ENCODE results near the gene INHBC. TPM values are rescaled to one million over a fixed set of nuclear protein-coding genes. Genes with fewer than 3 reads are reported as not detected.

The INHBC gene
- total RNA-seq, 1 experiment from 2014 or later: 0.20 TPM

DNA sequence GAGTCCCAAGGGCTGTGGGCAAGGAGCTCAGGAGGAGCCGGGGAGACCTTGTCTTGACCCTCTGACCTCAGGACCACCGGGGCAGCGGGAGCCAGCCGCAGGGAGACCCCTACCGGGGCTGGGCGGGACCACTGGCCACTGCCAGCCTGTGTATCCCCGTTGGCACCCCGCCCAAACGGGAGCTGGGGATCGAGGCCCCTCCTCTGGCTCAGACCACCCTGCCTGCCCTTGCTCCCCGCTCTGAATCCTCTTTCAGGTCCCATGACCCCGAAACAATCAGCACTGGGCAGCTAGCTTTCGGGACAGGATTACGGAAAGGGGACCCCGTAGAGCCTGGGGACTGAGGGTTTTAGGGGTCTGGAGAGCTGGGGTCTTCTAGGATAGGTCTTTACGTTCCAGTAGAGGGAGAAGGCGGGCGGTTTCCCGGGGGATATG, 26.3 kb downstream of the INHBC start:
- POLR2A ChIA-PET: interaction anchor here (0.5 kb wide), 1 partner anchor 107 kb away, joined by 3 read pairs; no protein-coding TSS in a partner anchor
- peaks cover 22 to 54% of the 10 kb centered on the region in 2 experiments for H3K4me1 ChIP-seq (ENCODE audit: control insufficient read depth in 1 of 2, insufficient read depth in 2 of 2, low read length in 2 of 2)
- peak overlapping the region; percentile 45; the same call in 1 of the 2 replicates for H3K27ac ChIP-seq (ENCODE audit: low read depth, low read length)
- H2AFZ ChIP-seq (ENCODE audit: low read depth, low read length, poor library complexity, severe bottlenecking): no peak overlapping the region
- no peak for ATAC-seq
- no peak for TF ChIP-seq ZNF274 (IDR thresholded peaks at IDR 0.05; ENCODE audit: low read depth, low read length)
- CTCF ChIA-PET: interaction anchor here (1.2 kb wide), 2 partner anchors 8 to 196 kb away, joined by 3 read pairs; no protein-coding TSS in a partner anchor
- H4K20me1 ChIP-seq (ENCODE audit: insufficient read depth): no peaks in the 10 kb centered on the region
- no peaks in the 10 kb centered on the region for H3K27me3 ChIP-seq (ENCODE audit: insufficient read depth, low read length)
- peak overlapping the region; percentile 56 for H3K9ac ChIP-seq (ENCODE audit: low read length)
- no peaks in the 10 kb centered on the region for H3K79me2 ChIP-seq (ENCODE audit: insufficient read depth, low read length)
- no peak for DNase-seq (ENCODE audit: low read depth, low spot score)
- no peaks in the 10 kb centered on the region for H3K36me3 ChIP-seq (ENCODE audit: control insufficient read depth in 1 of 2, insufficient read depth in 2 of 2, low read length in 2 of 2)
- intact Hi-C loops (cut with micrococcal nuclease): loop anchor here (5.0 kb wide), 1 partner anchor 374 kb away; the partner anchor contains the start of gene NAB2
- RAD21 ChIA-PET (ENCODE audit: low non-redundant PET in 1 of 2, low total read pairs in 2 of 2, uncharacterized antibody in 2 of 2, unreplicated experiment in 2 of 2): no interaction called here
- H3K4me2 ChIP-seq (ENCODE audit: low read length): peak overlapping the region; percentile 99
- H3K4me3 ChIP-seq (replicated peaks in 1 of 2; ENCODE audit: low read depth in 1 of 2, low read length in 2 of 2): peak overlapping the region; percentile 75
- BruUV-seq (replicated peaks): no TSS peak
- no peaks in the 10 kb centered on the region for H3K9me2 ChIP-seq (ENCODE audit: insufficient read depth)
- H3K9me3 ChIP-seq (ENCODE audit: control insufficient read depth in 1 of 2, insufficient read depth in 1 of 2, low read depth in 1 of 2, low read length in 2 of 2): no peaks in the 10 kb centered on the region

- H3K79me2 ChIP-seq (ENCODE audit: insufficient read depth, low read length): no peaks in the 10 kb centered on the region
- no peaks in the 10 kb centered on the region for H3K9me3 ChIP-seq (ENCODE audit: control insufficient read depth in 1 of 2, insufficient read depth in 1 of 2, low read depth in 1 of 2, low read length in 2 of 2)
- H3K4me3 ChIP-seq (replicated peaks in 1 of 2; ENCODE audit: low read depth in 1 of 2, low read length in 2 of 2): peak overlapping the region; percentile 75
- no TSS peak for BruUV-seq (replicated peaks)
- no peaks in the 10 kb centered on the region for H3K9me2 ChIP-seq (ENCODE audit: insufficient read depth)
- DNase-seq (ENCODE audit: low read depth, low spot score) (no peak), ATAC-seq (peak; percentile 51)
- H3K4me2 ChIP-seq (ENCODE audit: low read length): peak overlapping the region; percentile 99
- RAD21 ChIA-PET (ENCODE audit: low non-redundant PET in 1 of 2, low total read pairs in 2 of 2, uncharacterized antibody in 2 of 2, unreplicated experiment in 2 of 2): no interaction called here
- no peak overlapping the region for H2AFZ ChIP-seq (ENCODE audit: low read depth, low read length, poor library complexity, severe bottlenecking)
- CTCF ChIA-PET: interaction anchor here (1.2 to 1.7 kb wide), 2 partner anchors 9 to 218 kb away, joined by 3 to 7 read pairs; no protein-coding TSS in a partner anchor
- intact Hi-C loops (cut with micrococcal nuclease): loop anchor here (5.0 kb wide), 1 partner anchor 374 kb away; the partner anchor contains the start of gene NAB2
- POLR2A ChIA-PET: interaction anchor here (0.5 kb wide), 1 partner anchor 106 kb away, joined by 3 read pairs; no protein-coding TSS in a partner anchor
- H3K27me3 ChIP-seq (ENCODE audit: insufficient read depth, low read length): no peaks in the 10 kb centered on the region
- H3K27ac ChIP-seq (ENCODE audit: low read depth, low read length): peak overlapping the region; percentile 65
- H3K9ac ChIP-seq (ENCODE audit: low read length): peak overlapping the region; percentile 56
- no peaks in the 10 kb centered on the region for H4K20me1 ChIP-seq (ENCODE audit: insufficient read depth)
- H3K36me3 ChIP-seq (ENCODE audit: control insufficient read depth in 1 of 2, insufficient read depth in 2 of 2, low read length in 2 of 2): no peaks in the 10 kb centered on the region
- H3K4me1 ChIP-seq (ENCODE audit: control insufficient read depth in 1 of 2, insufficient read depth in 2 of 2, low read length in 2 of 2): peaks cover 20 to 49% of the 10 kb centered on the region in 2 experiments
- no peak for TF ChIP-seq ZFX (IDR thresholded peaks at IDR 0.05)
- no peak for TF ChIP-seq SP1 (IDR thresholded peaks at IDR 0.05; ENCODE audit: low read depth)
- no peak for TF ChIP-seq CEBPB (IDR thresholded peaks at IDR 0.05; ENCODE audit: low read depth)
- TF ChIP-seq, protein P1, sequence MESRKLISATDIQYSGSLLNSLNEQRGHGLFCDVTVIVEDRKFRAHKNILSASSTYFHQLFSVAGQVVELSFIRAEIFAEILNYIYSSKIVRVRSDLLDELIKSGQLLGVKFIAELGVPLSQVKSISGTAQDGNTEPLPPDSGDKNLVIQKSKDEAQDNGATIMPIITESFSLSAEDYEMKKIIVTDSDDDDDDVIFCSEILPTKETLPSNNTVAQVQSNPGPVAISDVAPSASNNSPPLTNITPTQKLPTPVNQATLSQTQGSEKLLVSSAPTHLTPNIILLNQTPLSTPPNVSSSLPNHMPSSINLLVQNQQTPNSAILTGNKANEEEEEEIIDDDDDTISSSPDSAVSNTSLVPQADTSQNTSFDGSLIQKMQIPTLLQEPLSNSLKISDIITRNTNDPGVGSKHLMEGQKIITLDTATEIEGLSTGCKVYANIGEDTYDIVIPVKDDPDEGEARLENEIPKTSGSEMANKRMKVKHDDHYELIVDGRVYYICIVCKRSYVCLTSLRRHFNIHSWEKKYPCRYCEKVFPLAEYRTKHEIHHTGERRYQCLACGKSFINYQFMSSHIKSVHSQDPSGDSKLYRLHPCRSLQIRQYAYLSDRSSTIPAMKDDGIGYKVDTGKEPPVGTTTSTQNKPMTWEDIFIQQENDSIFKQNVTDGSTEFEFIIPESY (IDR thresholded peaks at IDR 0.05; ENCODE audit: extremely low read depth, insufficient replicate concordance, low read length): no peak
- no peak for TF ChIP-seq SRF (IDR thresholded peaks at IDR 0.05; ENCODE audit: low read depth)
- TF ChIP-seq, protein P2, sequence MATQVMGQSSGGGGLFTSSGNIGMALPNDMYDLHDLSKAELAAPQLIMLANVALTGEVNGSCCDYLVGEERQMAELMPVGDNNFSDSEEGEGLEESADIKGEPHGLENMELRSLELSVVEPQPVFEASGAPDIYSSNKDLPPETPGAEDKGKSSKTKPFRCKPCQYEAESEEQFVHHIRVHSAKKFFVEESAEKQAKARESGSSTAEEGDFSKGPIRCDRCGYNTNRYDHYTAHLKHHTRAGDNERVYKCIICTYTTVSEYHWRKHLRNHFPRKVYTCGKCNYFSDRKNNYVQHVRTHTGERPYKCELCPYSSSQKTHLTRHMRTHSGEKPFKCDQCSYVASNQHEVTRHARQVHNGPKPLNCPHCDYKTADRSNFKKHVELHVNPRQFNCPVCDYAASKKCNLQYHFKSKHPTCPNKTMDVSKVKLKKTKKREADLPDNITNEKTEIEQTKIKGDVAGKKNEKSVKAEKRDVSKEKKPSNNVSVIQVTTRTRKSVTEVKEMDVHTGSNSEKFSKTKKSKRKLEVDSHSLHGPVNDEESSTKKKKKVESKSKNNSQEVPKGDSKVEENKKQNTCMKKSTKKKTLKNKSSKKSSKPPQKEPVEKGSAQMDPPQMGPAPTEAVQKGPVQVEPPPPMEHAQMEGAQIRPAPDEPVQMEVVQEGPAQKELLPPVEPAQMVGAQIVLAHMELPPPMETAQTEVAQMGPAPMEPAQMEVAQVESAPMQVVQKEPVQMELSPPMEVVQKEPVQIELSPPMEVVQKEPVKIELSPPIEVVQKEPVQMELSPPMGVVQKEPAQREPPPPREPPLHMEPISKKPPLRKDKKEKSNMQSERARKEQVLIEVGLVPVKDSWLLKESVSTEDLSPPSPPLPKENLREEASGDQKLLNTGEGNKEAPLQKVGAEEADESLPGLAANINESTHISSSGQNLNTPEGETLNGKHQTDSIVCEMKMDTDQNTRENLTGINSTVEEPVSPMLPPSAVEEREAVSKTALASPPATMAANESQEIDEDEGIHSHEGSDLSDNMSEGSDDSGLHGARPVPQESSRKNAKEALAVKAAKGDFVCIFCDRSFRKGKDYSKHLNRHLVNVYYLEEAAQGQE (IDR thresholded peaks at IDR 0.05; ENCODE audit: low read depth): no peak
- TF ChIP-seq ELF1 (IDR thresholded peaks at IDR 0.05; ENCODE audit: borderline replicate concordance, low read depth): no peak
- TF ChIP-seq EZH2phosphoT487 (IDR thresholded peaks at IDR 0.05; ENCODE audit: borderline replicate concordance): no peak
- TF ChIP-seq TCF7L2 (IDR thresholded peaks at IDR 0.05; ENCODE audit: borderline replicate concordance, extremely low read depth, insufficient read depth, insufficient read length): no peak
- no peak for TF ChIP-seq EGR1 (IDR thresholded peaks at IDR 0.05; ENCODE audit: low read depth)
Observed at GRCh38 chr12:57461276-57461916, 26.8 kb downstream of the INHBC start.
